Endothelial cell of umbilical vein (primary cell): ENCODE measurements around the gene TOM1L2. TPM values are rescaled to one million over a fixed set of nuclear protein-coding genes. Genes with fewer than 3 reads are reported as not detected.

Experiments used
- BruUV-seq: library from RNA; stranded (reverse); fragments of 400-500 nt; replicated peaks from 2 replicates; lab custom pipeline; 2021; lab: Mats Ljungman, UMichigan
- CTCF ChIA-PET: fragments of 300-600, 350-600 bp; sonication (Branson Sonifier 250); formaldehyde crosslinking; loops from one replicate; lab custom pipeline; 2021; ENCODE audit warnings: antibody characterized with exemption, inconsistent platforms; lab: Charles Lee
- POLR2A ChIA-PET: fragments of 300-600, 350-600 bp; sonication (Branson Sonifier 250); formaldehyde crosslinking; loops from one replicate; lab custom pipeline; 2021; ENCODE audit warnings: antibody characterized with exemption, inconsistent platforms; lab: Charles Lee
- DNase-seq: peaks from one replicate; pipeline ENCODE4 v3.0.0-alpha.2; 2011; ENCODE audit warnings: low read depth, low spot score
- FAIRE-seq: peaks from 2 replicates; lab custom pipeline; 2011; peaks lifted over from hg19 to GRCh38; lab: Jason Lieb, UNC
- H2AFZ ChIP-seq: 2 replicates; pipeline ENCODE4 v1.6.0; 2012; ENCODE audit warnings: low read depth, low read length, control low read depth, inconsistent platforms
- H3K27ac ChIP-seq: 2 replicates; pipeline ENCODE4 v1.5.1; 2011; ENCODE audit warnings: low read depth, mild to moderate bottlenecking, control low read depth, low read length, moderate library complexity; ENCODE audit not compliant: insufficient read depth
- H3K27me3 ChIP-seq, 2 experiments: 2 replicates each; pipeline versions ENCODE4 v1.6.0 to v1.6.1; 2011; ENCODE audit warnings: low read length in 2 of 2, mixed read lengths in 1 of 2; ENCODE audit not compliant: control insufficient read depth in 2 of 2, insufficient read depth in 2 of 2
- H3K36me3 ChIP-seq, 2 experiments: 2 replicates in 1 of 2; 3 replicates in 1 of 2; pipeline ENCODE4 v1.5.1; 2011; ENCODE audit warnings: low read length in 2 of 2, mild to moderate bottlenecking in 1 of 2, moderate library complexity in 1 of 2; ENCODE audit not compliant: control insufficient read depth in 2 of 2, insufficient read depth in 2 of 2; ENCODE audit errors: extremely low read depth in 1 of 2
- H3K4me1 ChIP-seq: 3 replicates; pipeline ENCODE4 v1.5.1; 2011; ENCODE audit warnings: mild to moderate bottlenecking, low read length; ENCODE audit not compliant: control insufficient read depth, insufficient read depth; ENCODE audit errors: extremely low read depth
- H3K4me2 ChIP-seq: 2 replicates; pipeline ENCODE4 v1.6.1; 2011; ENCODE audit warnings: low read length, control low read depth, mixed read lengths; ENCODE audit not compliant: insufficient read depth
- H3K4me3 ChIP-seq, 3 experiments: fragments of 200-600 bp in 1 of 3; sonication (generic), shearing (Covaris generic) in 1 of 3; replicated peaks in 1 of 3; 2 replicates each; pipeline ENCODE4 v1.5.1; 2011 to 2016; ENCODE audit warnings: control low read depth in 3 of 3, low read length in 3 of 3, mild to moderate bottlenecking in 2 of 3, inconsistent platforms in 1 of 3, low read depth in 1 of 3, moderate library complexity in 1 of 3; ENCODE audit not compliant: insufficient read depth in 1 of 3
- H3K79me2 ChIP-seq: 2 replicates; pipeline ENCODE4 v1.6.0; 2012; ENCODE audit warnings: low read length, inconsistent platforms; ENCODE audit not compliant: control insufficient read depth, insufficient read depth
- H3K9ac ChIP-seq: replicated peaks from 2 replicates; pipeline ENCODE3; 2011; ENCODE audit warnings: low read length, control low read depth; ENCODE audit not compliant: insufficient read depth; ENCODE audit errors: extremely low read depth
- H3K9me1 ChIP-seq: replicated peaks from 3 replicates; pipeline ENCODE4 v1.6.0; 2011; ENCODE audit warnings: mild to moderate bottlenecking, low read length; ENCODE audit not compliant: control insufficient read depth, insufficient read depth; ENCODE audit errors: extremely low read depth
- H3K9me3 ChIP-seq: replicated peaks from 2 replicates; pipeline ENCODE4 v1.5.1; 2012; ENCODE audit warnings: low read length, inconsistent platforms; ENCODE audit not compliant: control insufficient read depth, insufficient read depth
- H4K20me1 ChIP-seq: replicated peaks from 2 replicates; pipeline ENCODE3; 2011; ENCODE audit warnings: mild to moderate bottlenecking, low read length; ENCODE audit not compliant: control insufficient read depth, insufficient read depth; ENCODE audit errors: extremely low read depth
- CTCF ChIP-seq, 2 donors: IDR thresholded peaks; 1 replicate in 1 of 2; 2 replicates in 1 of 2; pipeline ENCODE4 v1.5.1; 2011; ENCODE audit warnings: low read length in 2 of 2, mild to moderate bottlenecking in 2 of 2, moderate library complexity in 2 of 2, control low read depth in 1 of 2, inconsistent platforms in 1 of 2, low read depth in 1 of 2; ENCODE audit not compliant: insufficient read depth in 1 of 2; ENCODE audit errors: extremely low read depth in 1 of 2
- EZH2 ChIP-seq: IDR thresholded peaks from 2 replicates; pipeline ENCODE4 v1.6.1; 2012; ENCODE audit warnings: borderline replicate concordance, low read depth, mild to moderate bottlenecking, moderate library complexity, low read length, inconsistent platforms; ENCODE audit not compliant: severe bottlenecking
- FOS ChIP-seq: IDR thresholded peaks from 2 replicates; pipeline ENCODE4 v1.6.1; 2011; ENCODE audit warnings: mild to moderate bottlenecking, low read length, moderate library complexity, borderline replicate concordance; ENCODE audit not compliant: insufficient read depth
- GATA2 ChIP-seq: IDR thresholded peaks from 2 replicates; pipeline ENCODE4 v1.7.0; 2011; ENCODE audit warnings: low read depth, mild to moderate bottlenecking, moderate library complexity, mixed read lengths, low read length; ENCODE audit not compliant: insufficient read length, insufficient read depth
- JUN ChIP-seq: IDR thresholded peaks from 2 replicates; pipeline ENCODE4 v1.6.1; 2011; ENCODE audit warnings: borderline replicate concordance, low read depth; ENCODE audit not compliant: insufficient read length, insufficient read depth
- MAX ChIP-seq: IDR thresholded peaks from 2 replicates; pipeline ENCODE4 v1.6.1; 2011; ENCODE audit not compliant: insufficient read depth, insufficient read length
- MYC ChIP-seq: IDR thresholded peaks from one replicate; pipeline ENCODE4 v1.6.1; 2011; ENCODE audit warnings: mild to moderate bottlenecking, low read depth, low read length
- POLR2A ChIP-seq: IDR thresholded peaks from 2 replicates; pipeline ENCODE4 v1.6.1; 2012; ENCODE audit warnings: low read depth, mild to moderate bottlenecking, control low read depth, low read length
- POLR2AphosphoS5 ChIP-seq: IDR thresholded peaks from 2 replicates; pipeline ENCODE4 v1.6.1; 2012; ENCODE audit warnings: low read depth, mild to moderate bottlenecking, control low read depth, low read length, moderate library complexity; ENCODE audit not compliant: insufficient read depth
- dilution Hi-C: fragments of 300-500 bp; cut with MboI; formaldehyde crosslinking; loops from one replicate; pipeline ENCODE4 v1.15.0; 2019; ENCODE audit warnings: low sequenced_read_pairs; ENCODE audit not compliant: extremely low pct_ligation_motif_present
- intact Hi-C: fragments of 100-400 bp; cut with micrococcal nuclease; formaldehyde crosslinking; loops from one replicate; pipeline ENCODE4 v1.10.0; 2022
- polyA plus RNA-seq, 4 experiments: library from polyadenylated mRNA; depleted of rRNA in 3 of 4; stranded (reverse) in 3 of 4; unstranded in 1 of 4; fragments of >200 nt; gene quantifications; 2 replicates each; pipeline versions ENCODE4 v1.2.1 to v1.2.3, GENCODE V29; 2011 to 2012; ENCODE audit warnings: missing spikeins in 1 of 4
- total RNA-seq: library from RNA; stranded (reverse); gene quantifications from 2 replicates; pipeline ENCODE4 v1.2.3, GENCODE V29; 2021

TOM1L2 gene
- total and polyA plus RNA-seq, 2 donors (not counting 3 experiments of a cell fraction or from before 2014, with no cell fraction given), result 31.7 to 37.6 TPM

- no peaks in the 10 kb centered on the region for H3K9me1 ChIP-seq
- no peaks in the 10 kb centered on the region for H3K9me3 ChIP-seq
- dilution Hi-C loops, result no loop called here
- no TSS peak for BruUV-seq
- peaks cover 5% of the 10 kb centered on the region for H3K4me1 ChIP-seq
- no peaks in the 10 kb centered on the region for H3K79me2 ChIP-seq
- H3K27me3 ChIP-seq, result no peaks in the 10 kb centered on the region
- intact Hi-C loops, result no loop called here
- H2AFZ ChIP-seq, result no peak overlapping the region
- no peak overlapping the region for H3K4me3 ChIP-seq
- peaks cover 0 to 5% of the 10 kb centered on the region in 2 experiments for H3K36me3 ChIP-seq
- no peaks in the 10 kb centered on the region for H4K20me1 ChIP-seq
- CTCF ChIA-PET, result interaction anchor here (1.2 to 2.2 kb wide), 2 partner anchors 12 to 16 kb away, joined by 3 to 5 read pairs; no protein-coding TSS in a partner anchor
- POLR2A ChIA-PET, result no interaction called here
- H3K4me2 ChIP-seq, result no peak overlapping the region
- H3K27ac ChIP-seq, result no peak overlapping the region
- DNase-seq (no peak), FAIRE-seq (no peak)
- no peak overlapping the region for H3K9ac ChIP-seq
- no peak for TF ChIP-seq MAX
- TF ChIP-seq POLR2AphosphoS5, result no peak
- no peak for TF ChIP-seq GATA2
- TF ChIP-seq JUN, result no peak
- TF ChIP-seq FOS, result no peak
- no peak for TF ChIP-seq POLR2A
- no peak for TF ChIP-seq CTCF (IDR thresholded peaks at IDR 0.05; ENCODE audit: extremely low read depth in 1 of 2, insufficient read depth in 1 of 2, low read depth in 1 of 2, low read length in 2 of 2)
- no peak for TF ChIP-seq MYC
- no peak for TF ChIP-seq EZH2
These were observed 48.8 kb upstream of the TOM1L2 start for GRCh38 chr17:18020971-18021370.
